ENCODE measurements around the gene TENT4A.

- TF ChIP-seq CTCF (IDR thresholded peaks at IDR 0.05; ENCODE audit: low read depth, low read length): no peak
- no peak for TF ChIP-seq MAX (IDR thresholded peaks at IDR 0.05; ENCODE audit: low read depth, low read length)
Measured at GRCh38 chr5:6721442-6721841, 8.2 kb downstream of the TENT4A start.

Measured in NB4 (cell line).